Right hindlimb (tissue), 1 donor: ENCODE data around the gene ICE2.
"Not testable (repeated sequence)": the region's sequence is repeated elsewhere in the genome, so short reads cannot be mapped to it uniquely, and the experiment has no call there.

Experiments used
- DNase-seq: peaks from one replicate; pipeline ENCODE4 v3.0.0-alpha.2; 2018

Gene ICE2

GRCh38 chr15:60405399-60405798 lies 73.5 kb downstream of the ICE2 start:
- no peak for DNase-seq

- DNase-seq = not testable (repeated sequence)
These were observed 74.6 kb downstream of the ICE2 start for GRCh38 chr15:60404351-60404750.

GRCh38 chr15:60400944-60401343 lies 78.0 kb downstream of the ICE2 start:
- DNase-seq = no peak

GRCh38 chr15:60399931-60400330 lies 79.0 kb downstream of the ICE2 start:
- no peak for DNase-seq

GRCh38 chr15:60399246-60399915 lies 79.6 kb downstream of the ICE2 start:
- no peak for DNase-seq

- peak; percentile 90 for DNase-seq
These were observed 81.0 kb downstream of the ICE2 start, which contains the start of gene ANXA2 for GRCh38 chr15:60397772-60398445. Gene ANXA2, minus strand, starts transcription at chr15:60397986. Its CDS starts 11,911 bp downstream, at chr15:60386075.

- DNase-seq = peak; percentile 84
These were observed 81.8 kb downstream of the ICE2 start for GRCh38 chr15:60396958-60397771.

GRCh38 chr15:60396560-60396957 lies 82.4 kb downstream of the ICE2 start:
- DNase-seq = no peak

GRCh38 chr15:60396100-60396499 lies 82.8 kb downstream of the ICE2 start:
- DNase-seq = no peak

GRCh38 chr15:60395276-60396011 lies 83.5 kb downstream of the ICE2 start:
- no peak for DNase-seq

GRCh38 chr15:60394689-60395097 lies 84.2 kb downstream of the ICE2 start:
- DNase-seq = no peak

- peak; percentile 91 for DNase-seq
These were observed 85.8 kb downstream of the ICE2 start for GRCh38 chr15:60392986-60393790.

- peak; percentile 78 for DNase-seq
These were observed 86.3 kb downstream of the ICE2 start for GRCh38 chr15:60392601-60392985.

GRCh38 chr15:60391722-60392315 lies 87.1 kb downstream of the ICE2 start:
- DNase-seq = no peak

- DNase-seq = no peak
These were observed 88.0 kb downstream of the ICE2 start for GRCh38 chr15:60390871-60391501.

- no peak for DNase-seq
These were observed 88.7 kb downstream of the ICE2 start for GRCh38 chr15:60390231-60390630.

- no peak for DNase-seq
These were observed 89.5 kb downstream of the ICE2 start for GRCh38 chr15:60389261-60390077.

- DNase-seq = no peak
These were observed 91.6 kb downstream of the ICE2 start for GRCh38 chr15:60387321-60387720.

GRCh38 chr15:60386615-60387014 lies 92.3 kb downstream of the ICE2 start:
- no peak for DNase-seq
